Measurements from ENCODE around the gene WFDC12.

Gene WFDC12

DNA sequence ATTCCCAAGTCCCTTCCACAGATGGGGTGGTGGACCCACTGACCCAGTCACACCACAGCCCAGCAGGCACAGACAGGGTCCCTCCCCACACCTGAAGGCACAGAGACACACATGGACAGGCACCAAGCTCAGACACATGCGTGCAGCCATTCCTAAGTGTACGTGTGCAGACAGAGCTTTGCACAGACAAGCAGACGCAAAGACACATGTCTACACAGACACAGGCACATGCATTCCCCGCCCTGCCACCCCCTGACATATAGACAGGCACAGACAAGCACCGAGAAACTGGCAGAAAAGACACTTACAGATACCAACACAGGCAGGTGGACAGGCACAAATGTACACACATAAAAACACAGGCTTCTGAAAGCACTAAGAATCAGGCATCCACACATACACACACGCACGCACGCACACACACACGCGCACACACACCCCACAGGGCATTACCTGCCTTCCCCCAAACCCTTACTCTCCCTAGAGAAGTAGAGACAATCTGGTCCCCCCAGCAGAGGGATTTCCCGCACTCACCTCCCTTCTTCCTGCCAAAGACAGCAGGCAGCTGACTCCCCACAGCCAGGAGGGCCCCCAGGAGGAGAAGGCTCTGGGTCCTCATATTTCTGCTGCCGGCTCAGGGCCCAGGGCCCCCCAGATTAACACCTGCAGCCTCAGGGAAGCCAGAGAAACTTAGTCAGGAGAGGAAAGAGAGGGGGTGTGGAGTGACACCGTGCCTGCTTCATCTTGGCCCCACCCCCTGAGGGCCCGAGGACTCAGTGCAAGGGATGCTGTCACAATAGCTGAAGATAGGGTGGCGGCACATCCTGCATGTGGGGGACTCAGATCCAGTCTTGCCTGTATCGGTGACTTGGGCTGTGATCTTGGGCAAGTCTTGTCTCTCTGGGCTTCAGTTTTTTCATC is 9.5 kb downstream of the WFDC12 start, which contains the start of gene WFDC5:
WFDC5 (minus strand) TSS at position 710 of the 921 bp plus-strand sequence; CDS start at position 619, 91 bp downstream.
- DNase-seq (ENCODE audit: low read depth) = no peak

DNA sequence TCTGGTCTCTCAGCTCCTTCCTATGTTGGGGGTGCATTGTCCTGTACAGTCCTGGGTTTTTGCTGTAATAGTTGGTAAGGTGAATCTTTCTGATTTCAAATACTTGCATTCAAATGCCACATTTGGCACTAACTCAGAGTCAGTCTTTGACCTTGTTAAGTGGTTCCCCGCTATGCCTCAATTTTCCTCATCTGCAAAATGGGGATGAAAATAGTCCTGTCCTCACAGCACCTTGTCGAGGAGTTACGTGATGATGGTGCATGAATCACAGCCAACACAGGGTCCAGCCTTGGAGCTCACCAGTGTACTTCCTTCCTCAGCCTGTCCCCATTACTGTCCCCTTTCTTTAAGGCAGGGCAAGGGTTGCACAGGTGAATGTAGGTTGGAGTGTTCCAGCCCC is 10.4 kb downstream of the WFDC12 start:
- DNase-seq (ENCODE audit: low read depth) = no peak

GRCh38 chr20:45112754-45113153 is 11.5 kb downstream of the WFDC12 start:
- no peak for DNase-seq (ENCODE audit: low read depth)

- DNase-seq (ENCODE audit: low read depth) = no peak
These were observed 12.3 kb downstream of the WFDC12 start for GRCh38 chr20:45111799-45112471.

GRCh38 chr20:45111285-45111684 is 13.0 kb downstream of the WFDC12 start:
- DNase-seq (ENCODE audit: low read depth) = no peak

GRCh38 chr20:45110301-45110700 is 14.0 kb downstream of the WFDC12 start:
- no peak for DNase-seq (ENCODE audit: low read depth)

DNA sequence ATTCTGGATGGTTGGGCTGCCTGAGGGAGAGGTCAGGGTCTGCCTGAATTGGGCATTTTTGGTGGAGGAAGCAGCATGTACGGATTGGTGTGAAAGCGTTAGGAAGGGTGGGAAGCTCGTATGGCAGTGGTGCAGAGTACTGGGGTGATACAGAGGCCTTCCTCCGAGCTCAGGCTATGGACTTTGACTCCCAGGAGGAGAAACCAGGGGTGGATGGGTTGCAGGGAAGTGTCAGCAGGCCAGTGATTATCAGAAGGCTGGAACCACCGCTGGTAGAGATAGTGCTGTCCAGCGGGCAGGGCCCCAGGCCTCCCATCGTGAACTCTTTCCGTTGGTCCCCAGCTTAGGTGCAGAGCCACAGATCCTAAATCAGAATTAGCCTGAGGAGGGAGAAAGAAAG is 14.6 kb downstream of the WFDC12 start:
- no peak for DNase-seq (ENCODE audit: low read depth)

DNA sequence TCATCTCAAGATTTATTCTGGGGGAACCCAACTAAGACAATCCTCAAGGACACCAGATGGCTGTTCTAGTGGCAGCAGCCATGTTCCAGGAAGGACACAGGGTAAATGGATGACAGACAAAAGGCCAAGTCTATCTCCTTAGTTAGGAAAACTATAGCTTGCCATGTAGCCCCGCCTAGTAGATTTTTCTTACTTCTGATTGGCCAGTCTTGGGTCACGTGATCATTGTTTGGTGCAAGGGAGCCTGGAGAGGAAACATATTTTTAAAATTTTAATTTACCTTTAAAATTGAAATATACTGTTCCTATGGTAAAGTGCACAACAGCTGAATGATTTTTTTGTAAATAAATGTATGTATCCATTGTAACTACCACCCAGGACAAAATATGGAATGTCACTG is 18.9 kb downstream of the WFDC12 start:
- DNase-seq (ENCODE audit: low read depth) = no peak

- DNase-seq (ENCODE audit: low read depth) = no peak
These were observed 19.5 kb downstream of the WFDC12 start for GRCh38 chr20:45104786-45105185.

- no peak for DNase-seq (ENCODE audit: low read depth)
These were observed 21.2 kb downstream of the WFDC12 start for GRCh38 chr20:45103072-45103471.

DNA sequence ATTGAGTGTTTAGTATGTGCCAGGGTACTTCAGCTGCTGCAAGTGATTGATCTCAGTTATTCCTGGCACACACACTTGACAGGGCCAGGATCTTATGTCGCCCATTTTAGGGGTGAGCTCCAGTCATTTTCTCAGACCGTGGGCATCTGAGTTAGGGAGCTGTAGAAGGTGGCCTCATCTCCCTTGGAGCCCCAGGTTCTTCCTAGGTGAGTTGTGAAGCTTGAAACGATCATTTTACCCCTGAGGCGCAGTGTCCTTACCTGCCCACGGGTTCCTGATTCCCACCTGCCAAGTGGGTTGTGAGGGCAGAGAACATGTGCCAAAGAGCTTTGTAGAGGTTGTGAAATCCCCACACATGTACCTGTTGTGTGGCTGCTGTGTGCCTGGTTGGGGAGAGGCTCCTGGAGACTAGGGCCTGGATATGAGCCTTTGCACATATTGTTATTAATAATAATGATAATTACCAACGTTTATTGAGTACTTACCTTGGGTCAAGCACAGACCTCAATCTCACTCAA is 22.9 kb downstream of the WFDC12 start:
- DNase-seq (ENCODE audit: low read depth) = no peak

- DNase-seq (ENCODE audit: low read depth) = no peak
These were observed 23.6 kb downstream of the WFDC12 start, which contains the start of gene KCNS1 for GRCh38 chr20:45100563-45101245. Gene KCNS1, minus strand, starts transcription at chr20:45101127. Its CDS starts 1,891 bp downstream, at chr20:45099236.

- DNase-seq (ENCODE audit: low read depth) = no peak
These were observed 26.0 kb downstream of the WFDC12 start for GRCh38 chr20:45098103-45098773.

GRCh38 chr20:45097485-45098102 is 26.7 kb downstream of the WFDC12 start:
- no peak for DNase-seq (ENCODE audit: low read depth)

- DNase-seq (ENCODE audit: low read depth) = no peak
These were observed 27.5 kb downstream of the WFDC12 start for GRCh38 chr20:45096781-45097180.

DNA sequence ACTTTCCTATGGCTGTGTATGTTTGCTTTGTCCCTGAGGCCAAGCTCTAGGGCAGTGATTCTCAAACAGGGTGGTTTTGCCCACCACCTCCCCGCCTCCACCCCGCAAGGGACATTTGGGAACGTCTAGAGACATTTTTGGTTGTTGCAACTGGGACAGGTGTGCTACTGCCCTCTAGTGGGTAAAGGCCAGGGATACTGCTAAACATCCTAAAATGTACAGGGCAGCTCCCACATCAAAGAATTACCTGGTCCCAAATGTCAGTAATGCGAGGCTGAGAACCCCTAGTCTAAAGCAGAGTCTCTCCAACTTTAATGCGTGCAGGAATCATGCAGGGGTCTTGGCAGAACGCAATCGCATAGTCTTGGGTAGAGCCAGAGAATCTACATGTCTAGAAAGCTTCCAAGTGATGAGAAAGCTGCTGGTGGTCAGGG is 28.4 kb downstream of the WFDC12 start:
- DNase-seq (ENCODE audit: low read depth) = no peak

- DNase-seq (ENCODE audit: low read depth) = no peak
These were observed 29.2 kb downstream of the WFDC12 start for GRCh38 chr20:45094864-45095574.

GRCh38 chr20:45094201-45094600 is 30.1 kb downstream of the WFDC12 start:
- DNase-seq (ENCODE audit: low read depth) = no peak

DNA sequence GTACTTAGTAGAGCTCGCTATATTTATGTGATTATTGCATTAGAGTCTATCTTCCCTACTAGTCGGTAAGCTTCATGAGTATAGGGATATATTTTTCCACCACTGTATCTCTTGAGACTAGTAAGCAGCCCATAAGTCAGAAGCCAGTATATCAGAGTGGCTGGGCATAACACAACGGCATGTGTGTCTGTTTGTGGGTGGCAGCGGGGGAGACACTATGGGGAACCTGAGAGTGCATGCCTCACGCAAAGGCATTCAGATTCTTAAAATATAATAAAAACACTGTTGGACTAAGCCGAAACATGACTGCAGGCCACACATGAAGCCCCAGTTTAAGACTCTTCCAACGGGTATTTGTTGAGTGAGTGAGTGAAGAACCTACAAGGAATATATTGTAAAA is 31.4 kb downstream of the WFDC12 start:
- DNase-seq (ENCODE audit: low read depth) = no peak

DNA sequence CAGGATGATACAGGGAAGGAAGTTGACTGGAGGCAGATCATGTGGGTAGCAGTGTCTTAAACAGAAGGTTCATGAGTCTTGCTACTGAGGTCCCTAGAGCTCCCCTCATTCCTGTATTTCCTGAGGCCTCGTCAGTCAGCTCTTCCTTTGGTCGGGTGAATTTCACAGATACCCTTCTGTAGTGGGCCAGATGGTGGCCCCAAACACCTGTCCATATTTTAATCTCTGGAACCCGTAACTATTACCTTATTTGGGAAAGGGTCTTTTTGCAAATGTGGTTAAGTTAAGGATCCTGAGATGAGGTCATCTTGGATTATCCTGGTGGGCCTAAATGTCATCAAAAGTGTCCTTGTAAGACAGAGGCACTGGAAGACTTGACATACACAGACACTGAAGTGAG is 32.9 kb downstream of the WFDC12 start:
- no peak for DNase-seq (ENCODE audit: low read depth)

- DNase-seq (ENCODE audit: low read depth) = no peak
These were observed 33.8 kb downstream of the WFDC12 start for GRCh38 chr20:45090481-45090880.

All from activated T-helper 1 cell treated with Interleukin-2 at 50 U/mL for 16 hours (primary cell).